GM12873 (cell line): ENCODE results near the gene COL8A1.

Experiments used
- TF ChIP-seq, protein P1 (sequence below): IDR thresholded peaks from 2 replicates; pipeline ENCODE4 v1.5.1; 2012; ENCODE audit warnings: low read depth, mild to moderate bottlenecking, moderate library complexity, low read length, control low read depth; ENCODE audit not compliant: insufficient read depth; ENCODE audit errors: missing control alignments

The COL8A1 gene

GRCh38 chr3:99641480-99641879 lies 3.1 kb downstream of the COL8A1 start:
- TF ChIP-seq, protein P1, sequence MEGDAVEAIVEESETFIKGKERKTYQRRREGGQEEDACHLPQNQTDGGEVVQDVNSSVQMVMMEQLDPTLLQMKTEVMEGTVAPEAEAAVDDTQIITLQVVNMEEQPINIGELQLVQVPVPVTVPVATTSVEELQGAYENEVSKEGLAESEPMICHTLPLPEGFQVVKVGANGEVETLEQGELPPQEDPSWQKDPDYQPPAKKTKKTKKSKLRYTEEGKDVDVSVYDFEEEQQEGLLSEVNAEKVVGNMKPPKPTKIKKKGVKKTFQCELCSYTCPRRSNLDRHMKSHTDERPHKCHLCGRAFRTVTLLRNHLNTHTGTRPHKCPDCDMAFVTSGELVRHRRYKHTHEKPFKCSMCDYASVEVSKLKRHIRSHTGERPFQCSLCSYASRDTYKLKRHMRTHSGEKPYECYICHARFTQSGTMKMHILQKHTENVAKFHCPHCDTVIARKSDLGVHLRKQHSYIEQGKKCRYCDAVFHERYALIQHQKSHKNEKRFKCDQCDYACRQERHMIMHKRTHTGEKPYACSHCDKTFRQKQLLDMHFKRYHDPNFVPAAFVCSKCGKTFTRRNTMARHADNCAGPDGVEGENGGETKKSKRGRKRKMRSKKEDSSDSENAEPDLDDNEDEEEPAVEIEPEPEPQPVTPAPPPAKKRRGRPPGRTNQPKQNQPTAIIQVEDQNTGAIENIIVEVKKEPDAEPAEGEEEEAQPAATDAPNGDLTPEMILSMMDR, result no peak

DNA sequence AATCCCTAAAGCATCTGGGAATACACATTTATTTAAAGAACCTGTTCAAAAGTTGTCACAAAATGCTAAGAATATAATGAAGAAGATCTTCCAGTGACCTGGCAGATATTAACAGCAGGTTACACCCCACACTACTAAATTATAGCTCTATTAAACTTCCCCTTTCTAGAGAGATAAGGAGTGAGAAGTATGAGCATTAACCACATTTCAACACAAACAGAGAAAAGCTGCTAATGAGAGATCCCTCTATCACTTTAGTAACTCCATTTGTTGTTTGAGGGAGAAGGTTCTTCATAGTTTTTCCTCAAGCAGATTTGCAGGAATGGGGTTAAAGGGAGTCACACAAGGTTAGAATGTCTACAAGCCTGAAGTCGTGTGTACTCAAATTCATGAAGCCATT lies 3.6 kb downstream of the COL8A1 start:
- TF ChIP-seq, protein P1, result no peak

GRCh38 chr3:99644017-99644416 lies 5.6 kb downstream of the COL8A1 start:
- TF ChIP-seq, protein P1, result no peak

- TF ChIP-seq, protein P1, result no peak
These were observed 6.4 kb downstream of the COL8A1 start for GRCh38 chr3:99644746-99645145.

DNA sequence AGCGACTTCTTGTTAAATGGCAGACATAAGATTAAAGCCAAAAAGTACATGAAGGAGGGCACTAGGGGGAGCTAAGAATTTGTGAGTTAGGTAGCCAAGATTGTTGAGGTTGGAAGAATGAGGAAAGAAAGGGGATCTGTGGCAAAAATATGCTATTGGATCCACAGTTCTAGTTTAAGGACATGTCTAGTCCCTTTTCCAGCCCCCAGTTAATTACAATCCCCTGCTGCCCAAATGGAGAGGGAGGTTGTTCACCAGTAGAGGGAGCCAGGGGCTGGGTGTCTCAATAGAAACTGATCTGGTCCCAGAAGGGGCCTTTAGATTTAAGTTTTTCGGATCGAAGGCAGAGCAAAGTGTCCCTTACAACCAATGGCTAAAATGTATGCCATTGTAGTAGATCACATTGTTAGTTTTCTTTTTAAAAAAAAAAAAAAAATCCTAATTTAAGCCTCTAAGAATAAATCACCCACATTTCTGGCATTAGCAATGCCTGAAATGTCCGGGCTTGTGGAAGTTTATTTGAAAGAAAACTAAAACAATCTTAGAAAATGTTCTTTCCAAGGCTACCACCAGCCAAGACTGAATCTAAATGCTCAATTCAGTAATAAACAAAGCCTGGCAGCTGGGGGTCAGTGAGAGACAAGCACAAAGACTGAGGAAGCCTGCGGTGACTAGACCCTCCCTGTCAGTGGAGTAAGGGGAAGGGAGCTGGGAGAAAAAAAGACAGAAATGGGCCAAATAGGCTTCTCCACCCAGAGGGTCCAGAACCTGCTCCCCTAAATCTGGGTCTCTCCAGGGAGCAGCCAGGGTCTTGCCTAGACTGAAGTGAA lies 7.1 kb downstream of the COL8A1 start:
- TF ChIP-seq, protein P1, result peak; percentile 57

- TF ChIP-seq, protein P1, result no peak
These were observed 7.7 kb downstream of the COL8A1 start for GRCh38 chr3:99646107-99646435.

DNA sequence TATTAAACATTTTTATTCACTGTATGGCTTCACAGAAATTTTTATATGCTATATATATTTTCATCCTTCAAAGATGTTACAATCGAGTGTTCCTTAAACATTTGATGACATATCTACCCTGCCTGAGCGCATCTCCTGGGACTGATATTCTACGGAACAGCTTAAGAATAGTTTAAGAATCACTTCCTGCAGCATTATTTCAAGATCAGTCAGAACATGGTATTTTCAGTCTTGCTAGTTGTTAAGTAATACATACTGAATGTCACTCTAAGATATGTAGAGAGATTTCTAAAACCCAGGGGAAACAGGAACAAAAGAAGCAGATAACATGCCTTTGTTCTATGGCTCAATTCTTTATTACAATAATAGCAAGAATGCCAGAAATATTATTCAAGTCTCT lies 8.7 kb downstream of the COL8A1 start:
- TF ChIP-seq, protein P1, result no peak
